ENCODE data around the gene UBE2B.

- TF ChIP-seq YY1 (IDR thresholded peaks at IDR 0.05; ENCODE audit: insufficient read depth, insufficient read length) (no peak), ZNF274 (IDR thresholded peaks at IDR 0.05; ENCODE audit: low read depth, low read length) (no peak), SUZ12 (IDR thresholded peaks at IDR 0.05; ENCODE audit: extremely low read depth, insufficient read depth, insufficient read length) (no peak)
Measured at GRCh38 chr5:134440201-134440755, 68.9 kb downstream of the UBE2B start.
